Stimulated activated CD4-positive, alpha-beta T cell treated with anti-CD3 and anti-CD28 coated beads, Interleukin-15, amount 100 ng/mL, for 1 hour (primary cell): ENCODE measurements around the gene HSPB7.
"Not testable (repeated sequence)": the region's sequence is repeated elsewhere in the genome, so short reads cannot be mapped to it uniquely, and the experiment has no call there.

Source experiments
- DNase-seq, 2 donors: peaks; one replicate each; pipeline ENCODE4 v3.0.0-alpha.2; 2020; ENCODE audit warnings: low read depth in 1 of 2, low spot score in 1 of 2

The HSPB7 gene

GRCh38 chr1:16017461-16018303 is at the start of gene HSPB7:
Gene HSPB7, minus strand, starts transcription at chr1:16018043. Its CDS starts 80 bp downstream, at chr1:16017963.
- DNase-seq = no peak

DNA sequence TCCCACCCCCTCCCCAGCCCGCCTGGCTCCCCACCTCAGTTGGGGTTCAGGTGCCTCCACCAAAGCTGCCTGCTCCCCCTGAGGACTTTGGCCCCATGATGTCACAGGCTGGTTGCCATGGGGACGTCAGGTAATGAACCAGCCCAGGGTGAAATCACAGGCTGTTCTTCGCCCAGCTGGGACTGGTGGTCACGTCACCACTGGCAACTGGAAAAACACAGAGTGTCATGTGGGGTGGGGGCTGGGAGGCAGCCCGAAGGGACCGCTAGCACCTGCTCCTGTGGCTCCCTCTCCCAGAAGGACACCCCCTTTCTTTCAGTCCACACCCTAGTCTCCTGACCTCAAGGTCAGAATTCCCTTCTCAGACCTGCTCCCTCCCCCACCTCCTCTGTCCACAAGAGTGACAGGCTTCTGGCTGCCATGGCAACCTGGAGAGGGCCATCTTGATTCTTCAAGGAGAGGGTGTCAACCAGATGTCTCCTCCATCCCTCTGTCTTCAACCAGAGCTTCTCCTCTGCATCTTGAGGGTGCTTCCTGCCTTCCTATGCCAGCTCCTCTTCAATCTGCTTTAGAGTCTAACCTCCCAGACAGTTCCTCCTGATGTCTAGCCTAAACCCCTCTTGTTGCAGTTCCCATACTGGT is 49.4 kb upstream of the HSPB7 start:
- DNase-seq = no peak

DNA sequence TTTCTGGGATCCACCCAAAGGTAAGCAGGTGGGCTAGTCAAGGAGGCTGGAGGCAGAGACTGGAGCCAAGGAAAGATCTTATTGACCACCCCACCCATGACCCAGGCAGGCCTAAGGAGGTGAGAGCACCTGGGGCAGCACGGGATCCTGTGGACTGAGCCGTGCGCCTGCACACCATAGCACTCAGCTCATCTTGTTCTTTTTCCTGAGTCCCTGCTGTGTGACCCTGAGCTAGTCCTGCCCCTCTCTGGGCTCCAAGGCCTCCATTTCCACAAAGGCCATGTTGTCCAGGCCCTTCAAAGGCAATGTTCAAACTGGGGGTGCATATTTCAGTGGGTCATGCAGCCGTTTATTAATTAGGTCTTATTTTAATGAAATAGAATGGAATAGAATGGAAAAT is 48.4 kb upstream of the HSPB7 start:
- DNase-seq = no peak

- no peak for DNase-seq
Measured at GRCh38 chr1:16065269-16065576, 47.4 kb upstream of the HSPB7 start.

- no peak for DNase-seq
Measured at GRCh38 chr1:16064536-16065268, 46.9 kb upstream of the HSPB7 start.

DNA sequence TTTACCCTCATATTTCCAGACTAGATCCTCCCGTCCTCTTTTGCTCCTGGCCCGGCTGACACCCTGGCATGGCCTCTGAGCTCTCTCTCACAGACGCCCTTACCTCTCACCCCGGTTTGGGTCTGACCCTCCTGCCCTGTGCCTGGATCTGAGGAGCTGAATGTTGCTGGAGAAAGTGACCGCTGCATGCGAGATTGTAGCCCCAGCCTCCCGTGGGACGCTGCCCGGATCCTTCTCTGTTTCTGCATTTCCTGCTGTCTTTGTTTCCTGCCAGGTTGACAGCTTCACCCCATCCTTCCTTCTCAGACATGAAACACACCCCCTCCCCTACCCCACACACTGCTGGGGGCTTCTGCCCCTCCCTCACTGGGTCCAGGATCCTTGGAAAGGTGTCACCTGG is 46.1 kb upstream of the HSPB7 start:
- no peak for DNase-seq

- no peak for DNase-seq
Measured at GRCh38 chr1:16063226-16063829, 45.5 kb upstream of the HSPB7 start.

DNA sequence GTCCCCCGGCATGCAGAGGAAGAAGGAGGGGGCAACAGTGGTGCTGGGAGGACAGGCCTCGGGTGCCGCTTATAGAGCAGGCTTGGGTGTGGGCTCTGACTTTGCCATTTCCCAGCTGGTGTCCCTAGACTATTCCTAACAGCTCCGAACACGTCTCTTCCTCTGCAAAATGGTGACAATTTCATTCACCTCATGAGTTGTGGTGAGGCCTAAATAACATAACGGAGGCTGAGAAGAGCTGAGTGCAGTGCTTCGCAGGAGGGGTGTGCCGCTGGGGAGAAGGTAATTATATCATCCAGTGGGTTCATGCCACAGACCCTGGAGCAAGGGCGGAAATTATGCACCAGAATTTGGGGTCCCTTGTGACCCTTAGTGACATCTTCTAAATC is 44.8 kb upstream of the HSPB7 start:
- not testable (repeated sequence) for DNase-seq

GRCh38 chr1:16061989-16062686 is 44.3 kb upstream of the HSPB7 start:
- not testable (repeated sequence) for DNase-seq

- no peak for DNase-seq
Measured at GRCh38 chr1:16061266-16061665, 43.4 kb upstream of the HSPB7 start.

DNA sequence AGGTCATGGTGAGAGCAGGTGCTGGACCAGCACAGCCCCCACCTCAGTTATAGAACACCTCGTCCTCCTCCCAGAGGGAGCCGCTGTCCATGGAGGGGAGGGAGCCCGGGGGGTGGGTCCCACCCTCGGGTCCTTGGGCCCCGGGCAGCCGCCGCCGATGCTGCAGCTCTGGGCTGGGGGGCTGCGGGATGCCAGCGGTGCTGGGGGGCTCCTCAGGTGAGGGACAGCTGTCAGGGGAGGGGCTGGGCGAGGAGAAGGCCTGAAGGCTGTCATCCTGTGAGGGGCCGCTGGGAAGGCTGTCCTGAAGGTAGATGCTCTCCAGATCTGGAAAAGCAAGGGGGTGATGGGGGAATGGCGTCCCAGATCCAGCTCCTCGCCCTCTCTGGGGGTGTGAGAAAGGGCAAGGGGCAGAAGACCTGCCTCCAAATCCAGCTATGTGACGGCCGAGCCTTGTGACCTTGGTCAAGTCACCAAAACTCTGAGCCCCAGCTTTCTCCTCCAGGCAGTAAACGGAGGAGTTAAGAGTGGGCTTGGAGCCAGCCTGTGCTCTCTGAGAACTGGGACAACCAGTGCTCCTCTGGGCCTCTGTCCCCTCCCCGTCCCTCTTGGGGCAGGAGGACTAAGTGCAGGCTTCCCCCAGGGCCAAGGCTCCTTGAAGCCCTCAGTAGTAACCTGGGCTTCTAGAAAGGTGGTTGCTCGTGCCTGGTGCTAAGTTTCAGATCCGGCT is 40.7 kb upstream of the HSPB7 start:
- not testable (repeated sequence) for DNase-seq

GRCh38 chr1:16057314-16057915 is 39.6 kb upstream of the HSPB7 start:
- DNase-seq = not testable (repeated sequence)

DNA sequence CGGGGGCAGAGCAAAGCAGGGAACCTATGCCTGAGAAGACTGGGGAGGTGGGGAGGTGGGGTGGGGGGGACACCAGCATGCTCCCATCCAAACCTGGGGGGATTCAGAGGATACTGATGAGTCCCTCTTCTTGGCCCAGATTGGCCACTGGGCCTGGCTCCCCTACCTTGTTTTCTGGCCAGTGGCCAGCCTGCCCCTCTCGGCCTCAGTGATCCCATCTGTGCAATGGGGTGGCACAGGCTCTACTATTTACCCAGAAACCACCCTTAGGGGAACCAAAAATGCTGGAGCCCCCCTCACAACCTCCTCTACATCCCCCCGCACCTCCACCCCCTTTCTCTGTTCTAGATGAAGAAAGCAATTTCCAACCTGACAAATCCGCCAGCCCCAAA is 38.7 kb upstream of the HSPB7 start:
- DNase-seq = not testable (repeated sequence)

DNA sequence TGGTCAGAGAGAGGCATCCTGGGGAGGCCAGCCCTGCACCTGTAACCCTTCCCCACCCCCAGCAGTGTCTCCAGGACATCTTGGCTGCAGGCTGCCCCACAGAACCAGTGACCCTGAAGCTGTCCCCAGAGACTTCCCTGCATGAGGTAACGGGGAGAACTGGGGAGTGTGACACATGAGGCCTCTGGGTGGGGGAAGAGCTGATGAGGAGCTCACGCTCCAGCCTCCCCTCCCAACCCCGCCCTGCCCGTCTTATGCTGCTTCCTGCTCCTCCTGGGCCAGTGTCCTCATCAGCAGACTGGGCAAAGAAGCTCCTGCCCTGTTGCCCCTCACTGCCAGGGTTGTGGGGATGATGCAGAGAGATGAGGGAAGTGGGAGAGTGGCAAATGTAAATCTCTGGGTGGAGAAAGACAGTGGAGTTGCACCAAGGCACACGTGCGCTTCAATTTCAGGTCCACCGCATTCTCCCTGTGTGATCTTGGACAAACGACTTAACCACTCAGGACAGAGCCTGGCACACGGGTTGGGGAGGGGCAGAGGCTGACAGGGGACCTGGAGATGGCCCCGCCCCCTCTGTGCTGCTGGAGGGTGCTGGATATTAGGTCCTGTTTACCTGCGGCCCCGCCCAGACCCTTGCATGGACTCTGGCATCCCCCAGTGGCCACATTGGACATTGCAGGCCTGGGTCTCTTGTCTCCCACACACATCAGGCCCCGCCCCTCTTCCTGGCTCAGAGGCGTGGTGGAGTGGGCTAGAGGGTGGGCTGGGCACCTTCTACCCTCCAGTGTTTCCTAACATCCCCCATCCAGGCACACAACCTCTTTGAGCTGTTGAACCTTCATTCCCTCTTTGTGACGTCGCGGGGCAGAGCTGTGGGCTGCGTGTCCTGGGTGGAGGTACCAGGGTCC is 38.0 kb upstream of the HSPB7 start:
- peak; percentile 33 to 79 for DNase-seq

DNA sequence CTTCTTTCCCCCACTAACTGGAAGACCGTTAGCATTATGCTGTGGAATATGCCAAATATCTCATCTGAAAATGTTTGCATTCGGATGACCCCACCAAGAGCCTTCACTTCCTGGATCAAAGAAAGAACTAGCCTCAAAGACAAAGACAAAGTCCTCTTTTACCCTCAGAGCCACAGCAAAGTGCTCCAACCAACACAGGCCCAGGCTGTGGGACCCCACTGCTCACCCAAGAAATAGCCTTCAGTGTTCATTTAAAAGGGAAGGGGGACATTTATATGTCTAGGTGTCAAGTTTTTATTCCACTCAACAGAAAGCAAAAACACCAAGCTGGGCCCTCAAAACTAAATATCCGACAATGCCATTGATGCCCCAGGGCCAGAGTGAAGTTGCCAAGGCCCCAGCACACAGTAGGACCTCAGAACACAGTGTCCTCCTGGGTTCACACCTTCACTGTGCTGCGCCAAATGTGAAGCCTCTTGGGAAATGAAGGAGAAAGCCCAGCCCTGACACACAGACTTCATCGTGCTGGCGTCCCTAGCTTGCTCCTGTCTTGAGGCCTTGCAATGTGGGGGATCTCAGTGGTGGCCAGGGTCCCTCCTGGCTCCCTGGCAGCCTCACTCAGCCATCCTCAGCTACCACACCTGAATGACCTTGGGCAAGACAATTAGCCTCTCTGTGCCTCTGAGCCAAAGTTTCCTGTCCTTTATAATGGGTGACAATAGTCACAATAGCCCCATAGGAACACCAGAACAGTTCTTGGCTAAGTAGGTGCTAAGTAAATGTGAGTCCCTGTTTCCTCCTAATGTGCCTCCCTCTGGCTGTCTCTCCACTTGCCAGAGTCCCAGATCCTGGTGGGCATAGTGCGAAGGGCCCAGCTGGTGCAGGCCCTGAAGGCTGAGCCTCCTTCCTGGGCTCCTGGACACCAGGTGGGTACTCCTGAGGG is 37.0 kb upstream of the HSPB7 start:
- DNase-seq = no peak

GRCh38 chr1:16053781-16054502 is 36.1 kb upstream of the HSPB7 start:
- DNase-seq = no peak

- DNase-seq = not testable (repeated sequence)
Measured at GRCh38 chr1:16051949-16052348, 34.1 kb upstream of the HSPB7 start.
